ENCODE data around the gene PIGBOS1. TPM values are rescaled to one million over a fixed set of nuclear protein-coding genes. Genes with fewer than 3 reads are reported as not detected.
"Not testable (repeated sequence)": the region's sequence is repeated elsewhere in the genome, so short reads cannot be mapped to it uniquely, and the experiment has no call there.

The PIGBOS1 gene
- total and polyA plus RNA-seq, 9 of the 15 experiments (the other 6 are each of a cell fraction or from before 2014, with no cell fraction given): 25.2 to 76.2 (median 46.0) TPM

GRCh38 chr15:55280589-55280988, 38.3 kb downstream of the PIGBOS1 start:
- H3K9me1 ChIP-seq (ENCODE audit: control insufficient read depth, insufficient read depth, low read length); DNase-seq (ENCODE audit: extremely low read depth in 1 of 4, low spot score in 3 of 4); intact Hi-C loops (cut with micrococcal nuclease); H3K27me3 ChIP-seq (ENCODE audit: control insufficient read depth in 2 of 2, insufficient read depth in 2 of 2, low read length in 2 of 2); BruUV-seq (replicated peaks); FAIRE-seq; ATAC-seq; H3K4me3 ChIP-seq; H3K9ac ChIP-seq (ENCODE audit: insufficient read depth in 1 of 2, low read depth in 2 of 2, low read length in 2 of 2); H3K4me2 ChIP-seq (ENCODE audit: insufficient read depth, low read length); H3K9me3 ChIP-seq (replicated peaks; ENCODE audit: control insufficient read depth, insufficient read depth, low read depth, low read length); H2AFZ ChIP-seq (ENCODE audit: low read depth, low read length); CTCF ChIA-PET (ENCODE audit: low intra/inter-chr PET ratio); TF ChIP-seq ATF3 (CRISPR knock-in tag; conservative IDR thresholded peaks at IDR 0.05): not testable (repeated sequence)
- Histone ChIP-seq H3K79me2 (ENCODE audit: control insufficient read depth, insufficient read depth, low read length) (peaks cover 92% of the 10 kb centered on the region), H3K27ac (ENCODE audit: extremely low read depth, low read depth, low read length) (peak overlapping the region; percentile 86; the same call in 1 of the 3 replicates), H3K4me1 (replicated peaks in 1 of 2; ENCODE audit: control insufficient read depth in 2 of 2, insufficient read depth in 2 of 2, low read length in 2 of 2) (peaks cover 32 to 75% of the 10 kb centered on the region in 2 experiments), H3K36me3 (ENCODE audit: control insufficient read depth, insufficient read depth, low read length) (peaks cover 28% of the 10 kb centered on the region), H4K20me1 (replicated peaks; ENCODE audit: control insufficient read depth, insufficient read depth, low read length) (peaks cover 10% of the 10 kb centered on the region; the same call in 1 of the 2 replicates)
- in situ Hi-C loops (cut with MboI): loop anchor here (5.0 kb wide), 1 partner anchor 38 kb away; no protein-coding TSS in a partner anchor
- TF ChIP-seq SOX6 (IDR thresholded peaks at IDR 0.05) (peak; percentile 43; the same call in 1 of the 2 replicates), EHMT2 (IDR thresholded peaks at IDR 0.05) (0 out of 2 replicates have a peak, but pooled peaks have one; percentile 45), HDAC2 (IDR thresholded peaks at IDR 0.05) (peak; percentile 83), CHAMP1 (IDR thresholded peaks at IDR 0.05) (peak; percentile 60; the same call in 1 of the 2 replicates), ESRRA (IDR thresholded peaks at IDR 0.05; ENCODE audit: borderline replicate concordance, low read depth) (peak; percentile 71), ZNF592 (IDR thresholded peaks at IDR 0.05) (0 out of 2 replicates have a peak, but pooled peaks have one; percentile 14), GATAD2A (IDR thresholded peaks at IDR 0.05) (0 out of 2 replicates have a peak, but pooled peaks have one; percentile 17), KDM1A (IDR thresholded peaks at IDR 0.05) (peak; percentile 69 to 84; a peak in 3 of 4 replicates), ATF3 (IDR thresholded peaks at IDR 0.05) (peak; percentile 74), SMARCA5 (IDR thresholded peaks at IDR 0.05) (peak; percentile 85), BCOR (IDR thresholded peaks at IDR 0.05) (peak; percentile 90), ZNF146 (CRISPR knock-in tag; IDR thresholded peaks at IDR 0.05; ENCODE audit: unreplicated experiment) (peak; percentile 90), HDAC1 (IDR thresholded peaks at IDR 0.05) (0 out of 4 replicates have a peak, but pooled peaks of 1 of the 2 experiments have one; percentile 20), TRIM24 (IDR thresholded peaks at IDR 0.05) (peak in 1 of 2 experiments; percentile 20; a peak in 1 of 4 replicates)
- 65% methylated on average over 2 of the region's 2 CpGs for WGBS (ENCODE audit: insufficient coverage, low coverage, missing lambda C conversion rate)
- POLR2A ChIA-PET: interaction anchor here (1.0 to 3.4 kb wide), 3 partner anchors 11 to 31 kb away, joined by 3 to 14 read pairs (median 4); no protein-coding TSS in a partner anchor
